A673 (cell line): Measurements from ENCODE around the gene EXOSC2. TPM values are rescaled to one million over a fixed set of nuclear protein-coding genes. Genes with fewer than 3 reads are reported as not detected.

Experiments
- BruUV-seq: library from RNA; stranded (reverse); fragments of 400-500 nt; replicated peaks from 2 replicates; lab custom pipeline; 2021; lab: Mats Ljungman, UMichigan
- CTCF ChIA-PET: fragments of 300-600 bp; sonication (Branson Sonifier 250); formaldehyde crosslinking; loops from one replicate; lab custom pipeline; 2022; ENCODE audit warnings: antibody characterized with exemption; lab: Charles Lee
- POLR2A ChIA-PET: fragments of 300-600 bp; sonication (Branson Sonifier 250); formaldehyde crosslinking; loops from one replicate; lab custom pipeline; 2022; ENCODE audit warnings: antibody characterized with exemption; ENCODE audit not compliant: low non-redundant PET; lab: Charles Lee
- DNase-seq: peaks from one replicate; pipeline ENCODE4 v3.0.0-alpha.2; 2015; ENCODE audit warnings: low spot score
- H3K27ac ChIP-seq: fragments of 200-600 bp; sonication (generic); 2 replicates; pipeline ENCODE4 v1.5.1; 2016; ENCODE audit warnings: mixed run types, low read depth, mild to moderate bottlenecking, mixed read lengths, antibody characterized with exemption, low read length; ENCODE audit not compliant: poor library complexity, severe bottlenecking
- H3K27me3 ChIP-seq: fragments of 200-600 bp; sonication (generic); replicated peaks from 2 replicates; pipeline ENCODE4 v1.6.1; 2017; ENCODE audit warnings: mixed run types, low read depth, mild to moderate bottlenecking, mixed read lengths, antibody characterized with exemption, low read length; ENCODE audit not compliant: insufficient read depth, poor library complexity
- H3K36me3 ChIP-seq: fragments of 200-600 bp; sonication (generic); 2 replicates; pipeline ENCODE4 v1.6.1; 2016; ENCODE audit warnings: mixed run types, mild to moderate bottlenecking, mixed read lengths, antibody characterized with exemption, low read length; ENCODE audit not compliant: insufficient read depth, poor library complexity, severe bottlenecking
- H3K4me1 ChIP-seq: fragments of 200-600 bp; sonication (generic); 2 replicates; pipeline ENCODE4 v1.6.1; 2017; ENCODE audit warnings: mixed run types, mild to moderate bottlenecking, mixed read lengths, antibody characterized with exemption, low read length; ENCODE audit not compliant: insufficient read depth, poor library complexity, severe bottlenecking
- H3K4me3 ChIP-seq: fragments of 200-600 bp; sonication (generic); 2 replicates; pipeline ENCODE4 v1.5.1; 2016; ENCODE audit warnings: low read depth, mixed run types, mild to moderate bottlenecking, mixed read lengths, low read length; ENCODE audit not compliant: poor library complexity, severe bottlenecking
- H3K9me3 ChIP-seq: fragments of 200-600 bp; sonication (generic); 2 replicates; pipeline ENCODE4 v1.6.1; 2016; ENCODE audit warnings: mixed run types, low read depth, mild to moderate bottlenecking, mixed read lengths, antibody characterized with exemption, low read length; ENCODE audit not compliant: poor library complexity, severe bottlenecking
- EZH2 ChIP-seq: fragments of 200-600 bp; sonication (generic); IDR thresholded peaks from 2 replicates; pipeline ENCODE4 v1.6.1; 2017; ENCODE audit warnings: borderline replicate concordance, low read depth, mild to moderate bottlenecking, mixed read lengths, antibody characterized with exemption, low read length; ENCODE audit not compliant: poor library complexity, severe bottlenecking
- intact Hi-C: fragments of 100-400 bp; cut with micrococcal nuclease; formaldehyde crosslinking; loops from one replicate; pipeline ENCODE4 v1.10.0; 2022; ENCODE audit not compliant: unreplicated experiment
- total RNA-seq: library from RNA; stranded (reverse); gene quantifications from 2 replicates; pipeline ENCODE4 v1.2.3, GENCODE V29; 2021
- TF ChIP-seq, protein P1 (sequence below): fragments of 300-800, 200-600 bp; sonication (generic); conservative IDR thresholded peaks from 2 replicates; pipeline ENCODE4 v1.5.1; 2017; ENCODE audit warnings: low read depth, mild to moderate bottlenecking, antibody characterized with exemption, low read length, moderate library complexity, mixed read lengths

EXOSC2 gene
- total RNA-seq, 1 experiment from 2014 or later = 109 TPM

DNA sequence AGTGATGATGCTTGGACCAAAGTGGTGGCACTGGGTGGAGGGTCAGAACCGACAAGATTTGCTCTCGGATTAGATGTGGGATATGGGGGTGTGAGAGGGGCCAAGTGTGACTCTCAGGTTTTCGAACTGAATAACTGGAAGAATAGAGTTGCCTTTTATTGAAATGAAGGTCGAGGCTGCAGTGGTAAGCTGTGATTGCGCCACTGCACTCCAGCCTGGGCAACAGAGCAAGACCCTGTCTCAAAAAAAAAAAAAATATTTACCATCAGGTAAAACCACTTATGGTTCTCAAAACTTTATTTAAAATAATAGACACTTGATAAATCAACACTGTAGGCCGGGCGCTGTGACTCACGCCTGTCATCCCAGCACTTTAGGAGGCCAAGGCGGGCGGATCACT, 27.2 kb downstream of the EXOSC2 start:
- H3K9me3 ChIP-seq = no peaks in the 10 kb centered on the region
- ChIA-PET CTCF (no interaction called here), POLR2A (no interaction called here)
- no peak for DNase-seq
- H3K4me3 ChIP-seq = no peak overlapping the region
- BruUV-seq = no TSS peak
- H3K27me3 ChIP-seq = no peaks in the 10 kb centered on the region
- intact Hi-C loops = no loop called here
- no peak for TF ChIP-seq EZH2
- TF ChIP-seq, protein P1, sequence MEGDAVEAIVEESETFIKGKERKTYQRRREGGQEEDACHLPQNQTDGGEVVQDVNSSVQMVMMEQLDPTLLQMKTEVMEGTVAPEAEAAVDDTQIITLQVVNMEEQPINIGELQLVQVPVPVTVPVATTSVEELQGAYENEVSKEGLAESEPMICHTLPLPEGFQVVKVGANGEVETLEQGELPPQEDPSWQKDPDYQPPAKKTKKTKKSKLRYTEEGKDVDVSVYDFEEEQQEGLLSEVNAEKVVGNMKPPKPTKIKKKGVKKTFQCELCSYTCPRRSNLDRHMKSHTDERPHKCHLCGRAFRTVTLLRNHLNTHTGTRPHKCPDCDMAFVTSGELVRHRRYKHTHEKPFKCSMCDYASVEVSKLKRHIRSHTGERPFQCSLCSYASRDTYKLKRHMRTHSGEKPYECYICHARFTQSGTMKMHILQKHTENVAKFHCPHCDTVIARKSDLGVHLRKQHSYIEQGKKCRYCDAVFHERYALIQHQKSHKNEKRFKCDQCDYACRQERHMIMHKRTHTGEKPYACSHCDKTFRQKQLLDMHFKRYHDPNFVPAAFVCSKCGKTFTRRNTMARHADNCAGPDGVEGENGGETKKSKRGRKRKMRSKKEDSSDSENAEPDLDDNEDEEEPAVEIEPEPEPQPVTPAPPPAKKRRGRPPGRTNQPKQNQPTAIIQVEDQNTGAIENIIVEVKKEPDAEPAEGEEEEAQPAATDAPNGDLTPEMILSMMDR = no peak
- H3K36me3 ChIP-seq = no peaks in the 10 kb centered on the region
- no peaks in the 10 kb centered on the region for H3K4me1 ChIP-seq
- no peak overlapping the region for H3K27ac ChIP-seq

- no peaks in the 10 kb centered on the region for H3K9me3 ChIP-seq
- peaks cover 8% of the 10 kb centered on the region for H3K4me1 ChIP-seq
- H3K4me3 ChIP-seq = no peak overlapping the region
- no peak for TF ChIP-seq EZH2
- TF ChIP-seq, protein P1 = no peak
- DNase-seq = peak; percentile 71
- intact Hi-C loops = no loop called here
- H3K27me3 ChIP-seq = no peaks in the 10 kb centered on the region
- H3K27ac ChIP-seq = no peak overlapping the region
- H3K36me3 ChIP-seq = no peaks in the 10 kb centered on the region
- no TSS peak for BruUV-seq
- CTCF ChIA-PET = no interaction called here
- POLR2A ChIA-PET = no interaction called here
Observed at GRCh38 chr9:130728721-130729120, 35.1 kb downstream of the EXOSC2 start.

GRCh38 chr9:130729145-130729544, 35.6 kb downstream of the EXOSC2 start:
- no peaks in the 10 kb centered on the region for H3K36me3 ChIP-seq
- BruUV-seq = no TSS peak
- CTCF ChIA-PET = no interaction called here
- H3K4me1 ChIP-seq = peaks cover 8% of the 10 kb centered on the region
- no peak overlapping the region for H3K27ac ChIP-seq
- no peak for TF ChIP-seq EZH2
- TF ChIP-seq, protein P1 = no peak
- H3K9me3 ChIP-seq = no peaks in the 10 kb centered on the region
- H3K27me3 ChIP-seq = no peaks in the 10 kb centered on the region
- no peak overlapping the region for H3K4me3 ChIP-seq
- POLR2A ChIA-PET = no interaction called here
- DNase-seq = no peak
- intact Hi-C loops = no loop called here
